ENCODE measurements around the gene ZFP64.

Gene ZFP64

DNA sequence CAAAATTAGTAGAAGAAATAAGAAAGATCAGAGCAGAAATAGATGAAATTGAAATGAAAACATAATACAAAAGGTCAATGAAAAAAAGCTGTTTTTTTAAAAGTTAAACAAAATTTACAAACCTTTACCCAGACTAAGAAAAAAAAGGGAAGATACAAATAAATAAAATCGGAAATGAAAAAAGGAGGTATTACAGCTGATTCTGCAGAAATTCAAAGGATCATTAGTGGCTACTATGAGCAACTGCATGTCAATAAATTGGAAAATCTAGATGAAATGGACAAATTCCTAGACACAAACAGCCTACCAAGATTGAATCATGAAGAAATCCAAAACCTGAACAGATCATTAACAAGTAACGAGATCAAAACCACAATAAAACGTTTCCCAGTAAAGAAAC, 59.2 kb downstream of the ZFP64 start:
- TF ChIP-seq TCF12 (IDR thresholded peaks at IDR 0.05; ENCODE audit: low read depth) = no peak
- no peak for TF ChIP-seq NFIC (IDR thresholded peaks at IDR 0.05)
- TF ChIP-seq ZBTB7A (IDR thresholded peaks at IDR 0.05; ENCODE audit: low read depth) = no peak
- no peak for TF ChIP-seq RAD21 (IDR thresholded peaks at IDR 0.05; ENCODE audit: low read depth)
- no peak for TF ChIP-seq EGR1 (IDR thresholded peaks at IDR 0.05)
- TF ChIP-seq, protein P1, sequence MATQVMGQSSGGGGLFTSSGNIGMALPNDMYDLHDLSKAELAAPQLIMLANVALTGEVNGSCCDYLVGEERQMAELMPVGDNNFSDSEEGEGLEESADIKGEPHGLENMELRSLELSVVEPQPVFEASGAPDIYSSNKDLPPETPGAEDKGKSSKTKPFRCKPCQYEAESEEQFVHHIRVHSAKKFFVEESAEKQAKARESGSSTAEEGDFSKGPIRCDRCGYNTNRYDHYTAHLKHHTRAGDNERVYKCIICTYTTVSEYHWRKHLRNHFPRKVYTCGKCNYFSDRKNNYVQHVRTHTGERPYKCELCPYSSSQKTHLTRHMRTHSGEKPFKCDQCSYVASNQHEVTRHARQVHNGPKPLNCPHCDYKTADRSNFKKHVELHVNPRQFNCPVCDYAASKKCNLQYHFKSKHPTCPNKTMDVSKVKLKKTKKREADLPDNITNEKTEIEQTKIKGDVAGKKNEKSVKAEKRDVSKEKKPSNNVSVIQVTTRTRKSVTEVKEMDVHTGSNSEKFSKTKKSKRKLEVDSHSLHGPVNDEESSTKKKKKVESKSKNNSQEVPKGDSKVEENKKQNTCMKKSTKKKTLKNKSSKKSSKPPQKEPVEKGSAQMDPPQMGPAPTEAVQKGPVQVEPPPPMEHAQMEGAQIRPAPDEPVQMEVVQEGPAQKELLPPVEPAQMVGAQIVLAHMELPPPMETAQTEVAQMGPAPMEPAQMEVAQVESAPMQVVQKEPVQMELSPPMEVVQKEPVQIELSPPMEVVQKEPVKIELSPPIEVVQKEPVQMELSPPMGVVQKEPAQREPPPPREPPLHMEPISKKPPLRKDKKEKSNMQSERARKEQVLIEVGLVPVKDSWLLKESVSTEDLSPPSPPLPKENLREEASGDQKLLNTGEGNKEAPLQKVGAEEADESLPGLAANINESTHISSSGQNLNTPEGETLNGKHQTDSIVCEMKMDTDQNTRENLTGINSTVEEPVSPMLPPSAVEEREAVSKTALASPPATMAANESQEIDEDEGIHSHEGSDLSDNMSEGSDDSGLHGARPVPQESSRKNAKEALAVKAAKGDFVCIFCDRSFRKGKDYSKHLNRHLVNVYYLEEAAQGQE (IDR thresholded peaks at IDR 0.05; ENCODE audit: low read depth) = no peak
- TF ChIP-seq TEAD4 (IDR thresholded peaks at IDR 0.05) = no peak
- TF ChIP-seq YY1 (IDR thresholded peaks at IDR 0.05; ENCODE audit: low read depth) = no peak
- TF ChIP-seq, protein P2, sequence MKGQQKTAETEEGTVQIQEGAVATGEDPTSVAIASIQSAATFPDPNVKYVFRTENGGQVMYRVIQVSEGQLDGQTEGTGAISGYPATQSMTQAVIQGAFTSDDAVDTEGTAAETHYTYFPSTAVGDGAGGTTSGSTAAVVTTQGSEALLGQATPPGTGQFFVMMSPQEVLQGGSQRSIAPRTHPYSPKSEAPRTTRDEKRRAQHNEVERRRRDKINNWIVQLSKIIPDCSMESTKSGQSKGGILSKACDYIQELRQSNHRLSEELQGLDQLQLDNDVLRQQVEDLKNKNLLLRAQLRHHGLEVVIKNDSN (IDR thresholded peaks at IDR 0.05) = no peak
- TF ChIP-seq, protein P3, sequence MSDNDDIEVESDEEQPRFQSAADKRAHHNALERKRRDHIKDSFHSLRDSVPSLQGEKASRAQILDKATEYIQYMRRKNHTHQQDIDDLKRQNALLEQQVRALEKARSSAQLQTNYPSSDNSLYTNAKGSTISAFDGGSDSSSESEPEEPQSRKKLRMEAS (IDR thresholded peaks at IDR 0.05) = no peak
- no peak for TF ChIP-seq CEBPB (IDR thresholded peaks at IDR 0.05)
- no peak for TF ChIP-seq EP300 (IDR thresholded peaks at IDR 0.05; ENCODE audit: borderline replicate concordance)
- TF ChIP-seq TAF1 (IDR thresholded peaks at IDR 0.05; ENCODE audit: low read depth) = no peak
- TF ChIP-seq FOXM1 (IDR thresholded peaks at IDR 0.05; ENCODE audit: borderline replicate concordance, low read depth) = no peak
- no peak for TF ChIP-seq CREB1 (IDR thresholded peaks at IDR 0.05; ENCODE audit: low read depth)

DNA sequence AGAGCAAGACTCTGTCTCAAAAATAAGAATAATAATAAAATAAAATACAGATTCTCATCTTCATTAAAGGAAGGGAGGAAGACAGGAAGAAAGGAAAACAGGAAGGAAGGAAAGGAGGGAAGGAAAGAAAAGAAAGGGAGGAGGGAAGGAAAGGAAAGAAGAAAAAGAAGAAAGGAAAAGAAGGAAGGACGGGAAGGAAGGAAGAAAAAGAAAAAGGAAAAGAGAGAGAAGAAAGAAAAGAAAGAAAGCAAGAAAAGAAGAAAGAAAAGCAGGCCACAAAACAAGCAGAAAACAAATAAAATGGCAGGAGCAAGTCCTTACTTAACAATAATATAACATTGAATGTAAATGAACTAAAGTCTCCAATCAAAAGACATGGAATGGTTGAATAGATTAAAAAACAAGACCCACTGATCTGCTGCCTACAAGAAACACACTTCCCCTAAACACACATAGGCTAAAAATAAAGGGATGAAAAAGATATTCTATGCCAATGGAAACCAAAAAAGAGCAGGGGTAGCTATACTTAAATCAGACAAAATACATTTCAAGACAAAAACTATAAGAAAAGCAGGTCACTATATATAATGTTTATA, 60.4 kb downstream of the ZFP64 start:
- TF ChIP-seq, protein P2 (IDR thresholded peaks at IDR 0.05) = no peak
- no peak for TF ChIP-seq TCF12 (IDR thresholded peaks at IDR 0.05; ENCODE audit: low read depth)

DNA sequence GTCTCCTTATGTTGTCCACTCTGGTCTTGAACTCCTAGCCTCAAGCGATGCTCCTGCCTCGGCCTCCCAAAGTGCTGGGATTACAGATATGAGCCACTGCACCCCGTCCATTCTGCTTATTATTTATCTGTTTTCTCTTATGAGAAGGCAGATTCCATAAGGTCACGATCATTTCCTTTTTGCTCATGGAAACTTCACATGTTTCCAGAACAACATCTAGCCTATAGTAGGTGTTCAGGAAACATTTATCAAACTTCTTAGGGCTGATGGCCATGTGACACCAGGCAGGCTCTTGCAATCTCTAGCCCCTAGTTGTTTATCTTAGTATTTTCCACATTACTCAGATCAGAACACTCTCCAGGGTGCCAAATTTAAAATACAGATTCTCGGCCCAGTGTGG, 61.2 kb downstream of the ZFP64 start:
- no peak for TF ChIP-seq ZBTB7A (IDR thresholded peaks at IDR 0.05; ENCODE audit: low read depth)
- no peak for TF ChIP-seq RAD21 (IDR thresholded peaks at IDR 0.05; ENCODE audit: low read depth)
- no peak for TF ChIP-seq CREB1 (IDR thresholded peaks at IDR 0.05; ENCODE audit: low read depth)
- no peak for TF ChIP-seq TEAD4 (IDR thresholded peaks at IDR 0.05)
- TF ChIP-seq, protein P3 (IDR thresholded peaks at IDR 0.05) = no peak
- no peak for TF ChIP-seq TAF1 (IDR thresholded peaks at IDR 0.05; ENCODE audit: low read depth)
- TF ChIP-seq, protein P1 (IDR thresholded peaks at IDR 0.05; ENCODE audit: low read depth) = no peak
- TF ChIP-seq EGR1 (IDR thresholded peaks at IDR 0.05) = no peak
- no peak for TF ChIP-seq NFIC (IDR thresholded peaks at IDR 0.05)
- TF ChIP-seq FOXM1 (IDR thresholded peaks at IDR 0.05; ENCODE audit: borderline replicate concordance, low read depth) = no peak
- no peak for TF ChIP-seq EP300 (IDR thresholded peaks at IDR 0.05; ENCODE audit: borderline replicate concordance)
- no peak for TF ChIP-seq TCF12 (IDR thresholded peaks at IDR 0.05; ENCODE audit: low read depth)
- TF ChIP-seq, protein P2 (IDR thresholded peaks at IDR 0.05) = no peak
- TF ChIP-seq YY1 (IDR thresholded peaks at IDR 0.05; ENCODE audit: low read depth) = no peak
- TF ChIP-seq CEBPB (IDR thresholded peaks at IDR 0.05) = no peak

DNA sequence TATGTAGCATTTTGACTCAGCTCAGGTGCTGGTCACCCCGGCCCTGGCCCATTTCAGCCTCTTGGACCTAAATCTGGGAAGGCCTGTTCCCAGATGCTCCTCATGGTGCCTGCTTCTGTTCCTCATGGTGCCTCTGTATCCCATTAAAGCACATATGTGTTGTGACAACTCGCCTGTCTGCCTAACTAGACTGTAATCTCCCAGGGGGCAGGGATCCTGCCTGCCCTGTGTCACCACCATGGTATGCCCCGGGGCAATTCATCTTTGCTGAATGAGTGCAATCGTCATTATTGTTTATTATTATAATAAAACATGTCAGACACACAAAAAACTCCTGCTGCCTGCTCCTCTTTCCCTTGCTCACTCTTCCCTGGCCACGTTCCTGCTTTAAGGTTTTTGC, 62.0 kb downstream of the ZFP64 start:
- TF ChIP-seq, protein P2 (IDR thresholded peaks at IDR 0.05) = no peak
- TF ChIP-seq, protein P1 (IDR thresholded peaks at IDR 0.05; ENCODE audit: low read depth) = no peak
- TF ChIP-seq TAF1 (IDR thresholded peaks at IDR 0.05; ENCODE audit: low read depth) (no peak), NFIC (IDR thresholded peaks at IDR 0.05) (no peak), CREB1 (IDR thresholded peaks at IDR 0.05; ENCODE audit: low read depth) (no peak), CEBPB (IDR thresholded peaks at IDR 0.05) (no peak), EGR1 (IDR thresholded peaks at IDR 0.05) (no peak), EP300 (IDR thresholded peaks at IDR 0.05; ENCODE audit: borderline replicate concordance) (no peak), FOXM1 (IDR thresholded peaks at IDR 0.05; ENCODE audit: borderline replicate concordance, low read depth) (no peak)
- TF ChIP-seq, protein P3 (IDR thresholded peaks at IDR 0.05) = no peak

Data from Ishikawa (cell line).